Heart left ventricle (tissue), 13 donors: Measurements from ENCODE around the gene LRP1B.

Experiments
- POLR2A ChIP-seq, 2 donors: fragments of 450-650 bp; IDR thresholded peaks; one replicate each; pipeline ENCODE4 v1.6.1; 2017; ENCODE audit warnings: antibody characterized with exemption in 2 of 2, mild to moderate bottlenecking in 2 of 2, moderate library complexity in 2 of 2
- TF ChIP-seq, protein P1 (sequence below), 12 donors: fragments of 200-600 bp; sonication (generic) in 4 of 12; IDR thresholded peaks; one replicate each; pipeline versions ENCODE4 v1.5.0 to v1.8.0; 2018 to 2022; ENCODE audit warnings: antibody characterized with exemption in 12 of 12, mild to moderate bottlenecking in 5 of 12
- donor health status: ischemic (EF 13 %, LVEDD 7.1; RV severe dilation, severe dysfunction).
- donor health status: DM: no; HTN: yes; CAD: no.
- donor health status: DM: no; HTN: no; CAD: no.
- donor health status: ischemic (EF 25% LVEDD 6.9; RV normal size, moderate dysfunction).
- donor health status: ischemic (EF 25% LVEDD 5.7; RV mildly dilated, moderate dysfunction).
- donor health status: ischemic (EF 35%, LVEDD 5.7; RV mildly dilated, moderate dysfunction).
- donor health status: nonischemic (EF 11% LVEDD 7.7; RV severe dilation, severe dysfunction).
- donor health status: DM: yes; HTN: yes; CAD: no.
- donor health status: PGD.
- donor health status: ischemic (EF 29% LVEDD 5.4; RV normal size, mild dysfunction).
- donor health status: nonischemic (EF 23%, LVEDD 6.1; RV moderate dilation, normal function).

DNA sequence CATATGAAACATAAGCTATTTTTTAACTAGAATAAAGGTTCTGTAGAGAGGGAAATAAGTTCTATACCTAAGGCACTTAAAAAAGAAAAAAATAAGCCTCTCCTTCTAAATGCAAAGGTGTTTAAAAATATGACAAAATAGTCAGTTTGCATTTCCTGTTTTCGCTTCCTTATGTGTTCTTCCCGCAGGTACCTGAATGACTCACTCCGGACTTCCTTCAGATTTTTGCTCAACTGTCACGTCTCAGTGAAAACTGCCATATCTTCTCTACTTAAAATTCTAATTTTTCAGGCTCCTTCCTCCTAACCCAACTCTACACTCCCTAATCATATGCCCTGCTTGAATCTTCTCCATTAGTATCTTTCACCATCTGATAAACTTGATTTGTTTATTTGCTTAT is 1333.1 kb downstream of the LRP1B start:
- TF ChIP-seq, protein P1, sequence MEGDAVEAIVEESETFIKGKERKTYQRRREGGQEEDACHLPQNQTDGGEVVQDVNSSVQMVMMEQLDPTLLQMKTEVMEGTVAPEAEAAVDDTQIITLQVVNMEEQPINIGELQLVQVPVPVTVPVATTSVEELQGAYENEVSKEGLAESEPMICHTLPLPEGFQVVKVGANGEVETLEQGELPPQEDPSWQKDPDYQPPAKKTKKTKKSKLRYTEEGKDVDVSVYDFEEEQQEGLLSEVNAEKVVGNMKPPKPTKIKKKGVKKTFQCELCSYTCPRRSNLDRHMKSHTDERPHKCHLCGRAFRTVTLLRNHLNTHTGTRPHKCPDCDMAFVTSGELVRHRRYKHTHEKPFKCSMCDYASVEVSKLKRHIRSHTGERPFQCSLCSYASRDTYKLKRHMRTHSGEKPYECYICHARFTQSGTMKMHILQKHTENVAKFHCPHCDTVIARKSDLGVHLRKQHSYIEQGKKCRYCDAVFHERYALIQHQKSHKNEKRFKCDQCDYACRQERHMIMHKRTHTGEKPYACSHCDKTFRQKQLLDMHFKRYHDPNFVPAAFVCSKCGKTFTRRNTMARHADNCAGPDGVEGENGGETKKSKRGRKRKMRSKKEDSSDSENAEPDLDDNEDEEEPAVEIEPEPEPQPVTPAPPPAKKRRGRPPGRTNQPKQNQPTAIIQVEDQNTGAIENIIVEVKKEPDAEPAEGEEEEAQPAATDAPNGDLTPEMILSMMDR (IDR thresholded peaks at IDR 0.05): no peak
- no peak for TF ChIP-seq POLR2A (IDR thresholded peaks at IDR 0.05)
